HCT116 (cell line): ENCODE results near the gene COL7A1. TPM values are rescaled to one million over a fixed set of nuclear protein-coding genes. Genes with fewer than 3 reads are reported as not detected.

Experiments
- ATAC-seq: fragments of 200-7000 bp; cut with Tn5 transposase; 2 replicates; pipeline ENCODE4 v1.9.1; 2020; ENCODE audit warnings: mild to moderate bottlenecking, moderate library complexity
- BruUV-seq: library from RNA; stranded (reverse); fragments of 400-500 nt; replicated peaks from 2 replicates; lab custom pipeline; 2021; lab: Mats Ljungman, UMichigan
- CTCF ChIA-PET: fragments of 300-600 bp; sonication (Branson Sonifier 250); formaldehyde crosslinking; loops from one replicate; lab custom pipeline; 2021; ENCODE audit warnings: antibody characterized with exemption; lab: Charles Lee
- POLR2A ChIA-PET: fragments of 300-600, 350-600 bp; sonication (Branson Sonifier 250); formaldehyde crosslinking; loops from one replicate; lab custom pipeline; 2021; ENCODE audit warnings: antibody characterized with exemption; lab: Charles Lee
- RAD21 ChIA-PET, 2 experiments: fragments of 300-600 bp; sonication (Branson Sonifier 250); formaldehyde crosslinking; loops; one replicate each; lab custom pipeline; 2023; ENCODE audit warnings: low total read pairs in 2 of 2; ENCODE audit not compliant: uncharacterized antibody in 2 of 2, unreplicated experiment in 2 of 2, low non-redundant PET in 1 of 2; lab: Charles Lee
- DNase-seq: peaks from one replicate; pipeline ENCODE4 v3.0.0-alpha.2; 2010; ENCODE audit warnings: low read depth, low spot score
- H2AFZ ChIP-seq: fragments of 200-600 bp; shearing (Covaris generic), sonication (generic); 2 replicates; pipeline ENCODE4 v1.6.1; 2017; ENCODE audit warnings: low read depth, mixed run types, mixed read lengths, antibody characterized with exemption, low read length; ENCODE audit not compliant: poor library complexity, severe bottlenecking
- H3K27ac ChIP-seq: 2 replicates; pipeline ENCODE4 v1.5.1; 2012; ENCODE audit warnings: low read depth, low read length
- H3K27me3 ChIP-seq: fragments of 200-600 bp; sonication (generic); 2 replicates; pipeline ENCODE4 v1.6.1; 2016; ENCODE audit warnings: mixed run types, low read length, mixed read lengths; ENCODE audit not compliant: insufficient read depth
- H3K36me3 ChIP-seq, 2 experiments: fragments of 200-500 bp in 1 of 2; fragments of 200-600 bp in 1 of 2; sonication (Bioruptor generic) in 1 of 2; sonication (generic) in 1 of 2; 2 replicates each; pipeline versions ENCODE4 v1.5.1 to v1.6.1; 2014 to 2016; ENCODE audit warnings: low read length in 2 of 2, inconsistent platforms in 1 of 2, mixed read lengths in 1 of 2, mixed run types in 1 of 2; ENCODE audit not compliant: insufficient read depth in 2 of 2, control insufficient read depth in 1 of 2
- H3K4me1 ChIP-seq, 2 experiments: fragments of 200-600 bp in 1 of 2; sonication (generic) in 1 of 2; 2 replicates each; pipeline versions ENCODE4 v1.5.1 to v1.6.1; 2012 to 2017; ENCODE audit warnings: low read length in 2 of 2, inconsistent platforms in 1 of 2, mild to moderate bottlenecking in 1 of 2, mixed read lengths in 1 of 2, mixed run types in 1 of 2, moderate library complexity in 1 of 2; ENCODE audit not compliant: insufficient read depth in 2 of 2, control insufficient read depth in 1 of 2
- H3K4me2 ChIP-seq: fragments of 200-600 bp; sonication (generic); 2 replicates; pipeline ENCODE4 v1.6.1; 2017; ENCODE audit warnings: mixed run types, low read length, mixed read lengths
- H3K4me3 ChIP-seq, 2 experiments: fragments of 200-600 bp in 1 of 2; sonication (generic) in 1 of 2; replicated peaks in 1 of 2; 2 replicates each; pipeline ENCODE4 v1.5.1; 2011 to 2016; ENCODE audit warnings: low read length in 2 of 2, control low read depth in 1 of 2, low read depth in 1 of 2, mild to moderate bottlenecking in 1 of 2, mixed read lengths in 1 of 2, mixed run types in 1 of 2
- H3K79me2 ChIP-seq: fragments of 200-600 bp; sonication (generic); 2 replicates; pipeline ENCODE4 v1.6.1; 2017; ENCODE audit warnings: mild to moderate bottlenecking, mixed run types, low read length, moderate library complexity, mixed read lengths; ENCODE audit not compliant: insufficient read depth
- H3K9ac ChIP-seq: fragments of 200-600 bp; sonication (generic); 2 replicates; pipeline ENCODE4 v1.6.1; 2016; ENCODE audit warnings: low read length, mixed read lengths
- H3K9me2 ChIP-seq: fragments of 200-600 bp; sonication (generic), shearing (Covaris generic); 2 replicates; pipeline ENCODE4 v1.6.1; 2017; ENCODE audit warnings: mixed run types, mild to moderate bottlenecking, moderate library complexity; ENCODE audit not compliant: insufficient read depth
- H3K9me3 ChIP-seq, 2 experiments: fragments of 200-500 bp in 1 of 2; fragments of 200-600 bp in 1 of 2; sonication (Bioruptor generic) in 1 of 2; sonication (generic) in 1 of 2; 2 replicates each; pipeline ENCODE4 v1.6.1; 2014 to 2017; ENCODE audit warnings: low read length in 2 of 2, mixed read lengths in 2 of 2, inconsistent platforms in 1 of 2, low read depth in 1 of 2, mild to moderate bottlenecking in 1 of 2, mixed run types in 1 of 2, moderate library complexity in 1 of 2; ENCODE audit not compliant: control insufficient read depth in 1 of 2, insufficient read depth in 1 of 2
- H4K20me1 ChIP-seq: fragments of 200-600 bp; sonication (generic), shearing (Covaris generic); 2 replicates; pipeline ENCODE4 v1.6.1; 2017; ENCODE audit warnings: mixed run types, mild to moderate bottlenecking, moderate library complexity; ENCODE audit not compliant: insufficient read depth
- CBX3 ChIP-seq: IDR thresholded peaks from 2 replicates; pipeline ENCODE4 v1.6.1; 2012; ENCODE audit warnings: low read depth
- CEBPB ChIP-seq: IDR thresholded peaks from 2 replicates; pipeline ENCODE4 v1.6.1; 2012; ENCODE audit warnings: low read depth
- CTCF ChIP-seq, 3 experiments: fragments of 200-600 bp in 1 of 3; sonication (generic) in 1 of 3; IDR thresholded peaks in 2 of 3; conservative IDR thresholded peaks in 1 of 3; 2 replicates each; pipeline ENCODE4 v1.5.1; 2012 to 2017; ENCODE audit warnings: low read depth in 2 of 3, low read length in 2 of 3, antibody characterized with exemption in 1 of 3, borderline replicate concordance in 1 of 3, control low read depth in 1 of 3, mild to moderate bottlenecking in 1 of 3, mixed read lengths in 1 of 3, mixed run types in 1 of 3, moderate library complexity in 1 of 3; ENCODE audit not compliant: insufficient read depth in 1 of 3
- EGR1 ChIP-seq: IDR thresholded peaks from 2 replicates; pipeline ENCODE4 v1.6.1; 2012; ENCODE audit warnings: low read depth
- EZH2 ChIP-seq: fragments of 200-600 bp; sonication (generic); IDR thresholded peaks from 2 replicates; pipeline ENCODE4 v1.6.1; 2017; ENCODE audit warnings: antibody characterized with exemption, mixed run types
- FOSL1 ChIP-seq: IDR thresholded peaks from 2 replicates; pipeline ENCODE4 v1.6.1; 2012; ENCODE audit warnings: low read depth
- JUND ChIP-seq: IDR thresholded peaks from 2 replicates; pipeline ENCODE4 v1.6.1; 2012
- MAX ChIP-seq: IDR thresholded peaks from 2 replicates; pipeline ENCODE4 v1.6.1; 2012
- POLR2A ChIP-seq: IDR thresholded peaks from 2 replicates; pipeline ENCODE4 v1.7.0; 2011; ENCODE audit warnings: borderline replicate concordance; ENCODE audit not compliant: insufficient read depth, insufficient read length; ENCODE audit errors: extremely low read depth
- POLR2AphosphoS5 ChIP-seq: IDR thresholded peaks from 2 replicates; pipeline ENCODE4 v1.6.1; 2011; ENCODE audit warnings: mild to moderate bottlenecking, low read depth, low read length, moderate library complexity
- RAD21 ChIP-seq: IDR thresholded peaks from 2 replicates; pipeline ENCODE4 v1.6.1; 2012; ENCODE audit warnings: low read depth, mild to moderate bottlenecking
- SIN3A ChIP-seq: IDR thresholded peaks from 2 replicates; pipeline ENCODE4 v1.6.1; 2012; ENCODE audit warnings: low read depth
- SP1 ChIP-seq: IDR thresholded peaks from 2 replicates; pipeline ENCODE4 v1.6.1; 2012; ENCODE audit warnings: low read depth
- SRF ChIP-seq: IDR thresholded peaks from 2 replicates; pipeline ENCODE4 v1.6.1; 2012; ENCODE audit warnings: low read depth
- TCF7L2 ChIP-seq: IDR thresholded peaks from 2 replicates; pipeline ENCODE4 v1.7.0; 2011; ENCODE audit warnings: borderline replicate concordance, inconsistent platforms; ENCODE audit not compliant: insufficient read depth, insufficient read length; ENCODE audit errors: extremely low read depth
- YY1 ChIP-seq: IDR thresholded peaks from 2 replicates; pipeline ENCODE4 v1.6.1; 2011; ENCODE audit warnings: low read length, low read depth, moderate library complexity, mild to moderate bottlenecking; ENCODE audit not compliant: insufficient replicate concordance; ENCODE audit errors: extremely low read depth
- ZBTB33 ChIP-seq: IDR thresholded peaks from 2 replicates; pipeline ENCODE4 v1.6.1; 2011; ENCODE audit warnings: mild to moderate bottlenecking, low read length, moderate library complexity; ENCODE audit not compliant: insufficient replicate concordance; ENCODE audit errors: extremely low read depth
- ZNF274 ChIP-seq: fragments of 200-500 bp; sonication (Bioruptor generic); IDR thresholded peaks from 2 replicates; pipeline ENCODE4 v1.6.1; 2014; ENCODE audit warnings: mild to moderate bottlenecking, low read depth, low read length, inconsistent platforms
- intact Hi-C: fragments of 100-400 bp; cut with micrococcal nuclease; formaldehyde crosslinking; loops from 2 replicates; pipeline ENCODE4 v1.10.0; 2022
- total RNA-seq: library from RNA; stranded (reverse); gene quantifications from one replicate; pipeline ENCODE4 v1.2.1, GENCODE V29; 2021; ENCODE audit not compliant: unreplicated experiment
- TF ChIP-seq, protein P1 (sequence below): IDR thresholded peaks from 2 replicates; pipeline ENCODE4 v1.6.1; 2012; ENCODE audit warnings: low read depth
- TF ChIP-seq, protein P2 (sequence below): IDR thresholded peaks from 2 replicates; pipeline ENCODE4 v1.6.1; 2012

COL7A1 gene
- total RNA-seq, 1 experiment from 2014 or later: 11.4 TPM

DNA sequence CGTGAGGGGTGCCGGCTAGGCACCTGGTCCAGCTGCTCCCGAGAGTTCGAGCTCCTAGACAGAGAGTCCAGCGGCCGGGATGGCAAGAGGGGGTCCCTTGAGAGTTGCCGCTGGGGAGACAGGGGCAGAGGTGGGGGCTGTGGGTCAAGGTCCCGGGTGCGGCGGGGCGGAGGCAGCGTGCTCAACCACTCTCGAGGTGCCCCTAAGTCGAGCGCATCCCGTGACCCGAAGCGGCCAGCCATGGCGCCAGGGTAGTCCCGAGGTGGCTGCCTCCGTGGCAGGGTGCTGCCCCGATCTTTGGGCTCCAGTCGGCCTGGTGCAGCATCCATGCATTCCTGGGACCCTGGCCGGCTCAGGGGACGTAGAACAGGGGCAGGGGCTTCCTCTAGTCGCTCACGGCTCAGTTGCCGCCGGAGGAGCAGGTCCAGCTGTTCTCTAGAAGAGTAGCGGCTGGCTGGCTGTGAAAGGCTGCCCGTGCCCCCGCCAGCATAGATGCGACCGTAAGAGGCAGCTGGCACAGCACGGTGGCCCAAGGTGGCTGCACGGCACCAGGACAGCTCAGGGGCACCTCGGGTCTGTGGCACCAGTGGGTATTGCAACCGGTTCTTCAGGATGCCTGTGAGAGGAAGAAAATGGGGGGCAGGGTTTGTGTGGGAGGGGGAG is 44.9 kb upstream of the COL7A1 start:
- DNase-seq (no peak), ATAC-seq (no peak)
- RAD21 ChIA-PET: no interaction called here
- Histone ChIP-seq H2AFZ (no peak overlapping the region), H3K27ac (no peak overlapping the region), H3K79me2 (no peaks in the 10 kb centered on the region; the same call in 1 of the 2 replicates), H3K9ac (no peak overlapping the region), H3K9me2 (no peaks in the 10 kb centered on the region), H3K4me3 (no peak overlapping the region), H3K36me3 (no peaks in the 10 kb centered on the region), H3K27me3 (no peaks in the 10 kb centered on the region), H4K20me1 (no peaks in the 10 kb centered on the region), H3K4me2 (no peak overlapping the region), H3K9me3 (no peaks in the 10 kb centered on the region), H3K4me1 (peaks cover 6 to 11% of the 10 kb centered on the region in 2 experiments)
- intact Hi-C loops: no loop called here
- TF ChIP-seq POLR2A (no peak), SRF (no peak), FOSL1 (no peak), ZNF274 (no peak), CEBPB (no peak), CTCF (IDR thresholded peaks at IDR 0.05 in 2 of 3, conservative IDR thresholded peaks at IDR 0.05 in 1 of 3; ENCODE audit: borderline replicate concordance in 1 of 3, insufficient read depth in 1 of 3, low read depth in 2 of 3, low read length in 2 of 3) (no peak), YY1 (no peak), ZBTB33 (no peak), POLR2AphosphoS5 (no peak), TCF7L2 (no peak), JUND (no peak), RAD21 (no peak), EZH2 (no peak), SP1 (no peak), SIN3A (no peak), MAX (no peak), CBX3 (no peak), EGR1 (no peak)
- TF ChIP-seq, protein P1, sequence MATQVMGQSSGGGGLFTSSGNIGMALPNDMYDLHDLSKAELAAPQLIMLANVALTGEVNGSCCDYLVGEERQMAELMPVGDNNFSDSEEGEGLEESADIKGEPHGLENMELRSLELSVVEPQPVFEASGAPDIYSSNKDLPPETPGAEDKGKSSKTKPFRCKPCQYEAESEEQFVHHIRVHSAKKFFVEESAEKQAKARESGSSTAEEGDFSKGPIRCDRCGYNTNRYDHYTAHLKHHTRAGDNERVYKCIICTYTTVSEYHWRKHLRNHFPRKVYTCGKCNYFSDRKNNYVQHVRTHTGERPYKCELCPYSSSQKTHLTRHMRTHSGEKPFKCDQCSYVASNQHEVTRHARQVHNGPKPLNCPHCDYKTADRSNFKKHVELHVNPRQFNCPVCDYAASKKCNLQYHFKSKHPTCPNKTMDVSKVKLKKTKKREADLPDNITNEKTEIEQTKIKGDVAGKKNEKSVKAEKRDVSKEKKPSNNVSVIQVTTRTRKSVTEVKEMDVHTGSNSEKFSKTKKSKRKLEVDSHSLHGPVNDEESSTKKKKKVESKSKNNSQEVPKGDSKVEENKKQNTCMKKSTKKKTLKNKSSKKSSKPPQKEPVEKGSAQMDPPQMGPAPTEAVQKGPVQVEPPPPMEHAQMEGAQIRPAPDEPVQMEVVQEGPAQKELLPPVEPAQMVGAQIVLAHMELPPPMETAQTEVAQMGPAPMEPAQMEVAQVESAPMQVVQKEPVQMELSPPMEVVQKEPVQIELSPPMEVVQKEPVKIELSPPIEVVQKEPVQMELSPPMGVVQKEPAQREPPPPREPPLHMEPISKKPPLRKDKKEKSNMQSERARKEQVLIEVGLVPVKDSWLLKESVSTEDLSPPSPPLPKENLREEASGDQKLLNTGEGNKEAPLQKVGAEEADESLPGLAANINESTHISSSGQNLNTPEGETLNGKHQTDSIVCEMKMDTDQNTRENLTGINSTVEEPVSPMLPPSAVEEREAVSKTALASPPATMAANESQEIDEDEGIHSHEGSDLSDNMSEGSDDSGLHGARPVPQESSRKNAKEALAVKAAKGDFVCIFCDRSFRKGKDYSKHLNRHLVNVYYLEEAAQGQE: no peak
- TF ChIP-seq, protein P2, sequence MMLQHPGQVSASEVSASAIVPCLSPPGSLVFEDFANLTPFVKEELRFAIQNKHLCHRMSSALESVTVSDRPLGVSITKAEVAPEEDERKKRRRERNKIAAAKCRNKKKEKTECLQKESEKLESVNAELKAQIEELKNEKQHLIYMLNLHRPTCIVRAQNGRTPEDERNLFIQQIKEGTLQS: no peak
- CTCF ChIA-PET: no interaction called here
- no TSS peak for BruUV-seq
- POLR2A ChIA-PET: no interaction called here
